ENCODE data around the gene CAMK2B.
A peak's percentile ranks its signal among the peaks of the same experiment; 100 is the strongest.
"Not testable (repeated sequence)": the region's sequence is repeated elsewhere in the genome, so short reads cannot be mapped to it uniquely, and the experiment has no call there.

CAMK2B gene

DNA sequence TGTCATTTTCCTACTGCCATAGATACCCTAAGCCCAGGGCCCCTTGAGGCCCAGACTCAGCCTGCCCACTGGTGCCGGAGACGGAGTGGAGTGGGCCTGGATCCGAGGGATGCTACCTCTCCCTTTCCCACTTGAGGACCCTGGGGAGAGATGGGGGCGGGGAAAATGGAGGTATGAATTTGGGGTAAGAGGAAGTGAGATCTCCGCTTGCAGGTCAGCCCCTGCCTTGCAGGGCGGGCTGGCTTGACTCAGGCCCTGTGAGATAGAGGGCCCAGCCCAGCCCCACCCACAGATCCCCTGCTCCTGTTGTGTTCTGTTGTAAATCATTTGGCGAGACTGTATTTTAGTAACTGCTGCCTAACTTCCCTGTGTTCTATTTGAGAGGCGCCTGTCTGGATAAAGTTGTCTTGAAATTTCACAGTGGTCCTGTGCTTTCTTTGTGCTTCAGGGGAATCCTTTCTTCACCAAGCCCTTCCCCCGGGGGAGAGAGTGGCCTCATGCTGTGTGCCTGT lies 111.5 kb downstream of the CAMK2B start:
- no peak for DNase-seq

DNA sequence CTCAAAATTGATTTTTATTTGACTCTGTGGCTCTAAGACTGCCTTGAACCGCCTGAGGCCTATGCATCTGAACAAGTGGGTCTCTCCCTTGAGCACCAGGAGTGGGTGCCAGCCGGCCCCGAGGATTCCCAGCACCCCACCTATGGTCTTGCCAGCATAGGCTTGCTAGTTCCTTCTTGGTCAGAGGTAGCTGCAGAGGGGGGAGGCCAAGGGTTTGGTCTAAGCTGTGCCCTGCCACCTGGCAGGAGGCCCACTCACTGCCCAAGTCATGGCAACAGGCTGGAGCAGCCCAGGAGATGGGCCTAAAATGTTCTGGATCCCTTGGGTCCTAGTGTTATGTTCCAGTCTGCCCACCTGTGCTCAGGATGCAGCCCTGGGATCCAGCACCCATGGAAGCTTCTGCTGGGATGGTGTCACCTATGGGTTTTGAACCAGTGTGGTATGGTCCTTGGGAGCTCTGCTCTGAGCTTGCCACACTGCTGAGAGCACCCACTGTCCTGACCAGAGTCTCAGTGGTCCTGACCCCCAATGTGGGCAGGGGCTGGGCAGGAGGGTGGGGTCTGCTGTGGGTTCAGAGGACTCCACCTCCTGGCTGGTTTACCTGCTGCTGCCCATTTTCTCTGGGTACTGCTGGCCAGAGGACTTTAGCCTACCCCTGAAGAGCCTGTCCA lies 112.1 kb downstream of the CAMK2B start:
- no peak for DNase-seq

DNA sequence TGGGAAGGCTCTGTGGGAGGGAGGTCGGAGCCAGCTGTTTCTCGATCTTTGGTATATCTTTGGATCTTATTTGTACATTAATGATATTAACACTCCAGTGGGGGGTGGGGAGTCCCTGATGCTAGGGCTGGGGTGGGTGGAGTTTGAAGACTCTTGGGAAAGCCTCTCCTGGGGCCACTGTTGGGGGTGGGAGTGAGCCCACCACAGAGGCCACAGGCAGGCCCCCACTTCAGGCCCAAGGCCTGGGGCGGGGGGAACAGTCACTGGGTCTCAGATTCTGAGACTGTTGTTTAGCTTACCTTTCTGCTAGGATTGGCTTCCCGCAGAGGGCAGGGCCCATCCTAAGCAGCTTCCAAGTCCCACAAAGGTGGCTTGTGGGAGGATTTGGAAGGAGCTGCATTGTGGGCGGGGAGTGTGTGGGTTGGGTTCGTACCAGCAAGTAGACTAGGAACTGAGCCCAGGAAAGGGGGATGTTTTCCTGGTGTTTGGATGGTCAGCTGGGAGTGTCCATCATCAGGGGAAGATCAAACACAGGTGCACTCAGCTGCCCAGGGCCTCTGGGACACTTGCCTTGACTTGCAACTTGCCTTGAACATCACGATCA lies 112.7 kb downstream of the CAMK2B start:
- DNase-seq: no peak

DNA sequence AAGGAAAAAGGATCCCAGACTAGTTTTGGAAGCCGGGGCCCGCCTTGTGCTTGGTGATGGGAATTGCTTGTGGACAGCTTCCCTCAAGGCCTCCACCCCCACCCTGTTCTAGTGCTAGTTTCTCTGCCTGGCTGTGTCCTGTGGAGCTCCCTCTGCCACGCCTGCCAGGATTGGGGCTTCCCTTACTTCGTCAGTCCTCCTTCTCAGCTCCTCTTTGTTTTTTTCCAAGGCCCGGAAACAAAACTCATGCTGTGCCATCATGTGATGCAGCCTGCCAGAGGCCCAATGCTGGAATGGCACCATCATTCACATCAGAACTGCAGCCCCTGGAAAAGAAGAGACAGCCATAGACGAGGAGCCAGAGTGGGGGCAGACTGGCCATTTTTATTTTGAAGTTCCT lies 113.4 kb downstream of the CAMK2B start:
- DNase-seq: no peak

DNA sequence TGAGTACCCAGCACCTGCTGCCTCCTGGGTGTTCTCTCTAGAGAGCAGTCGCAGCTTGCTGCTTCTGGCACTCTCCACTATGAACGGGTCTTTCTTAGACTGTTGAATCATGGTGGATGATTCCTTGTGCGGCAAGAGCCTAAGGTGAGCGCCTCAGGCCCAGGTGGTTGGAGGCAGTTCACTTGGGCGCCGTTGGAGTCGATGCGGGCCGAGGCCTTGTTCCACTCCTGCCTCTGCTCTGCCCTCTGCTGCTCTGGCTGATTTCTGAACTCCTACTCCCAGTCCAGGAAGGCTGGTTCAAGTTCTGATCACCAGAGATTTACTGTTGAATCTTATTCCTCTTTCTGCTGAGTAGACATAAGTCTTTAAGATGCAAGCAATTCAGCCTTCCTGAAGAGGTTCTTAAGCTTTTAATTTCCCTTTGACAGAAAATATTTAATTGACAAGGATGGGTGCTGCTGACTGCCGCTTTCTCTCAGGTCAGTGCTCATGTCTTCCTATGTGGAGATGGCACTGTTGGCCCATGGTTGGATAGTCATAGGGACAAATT lies 114.2 kb downstream of the CAMK2B start:
- DNase-seq: no peak

DNA sequence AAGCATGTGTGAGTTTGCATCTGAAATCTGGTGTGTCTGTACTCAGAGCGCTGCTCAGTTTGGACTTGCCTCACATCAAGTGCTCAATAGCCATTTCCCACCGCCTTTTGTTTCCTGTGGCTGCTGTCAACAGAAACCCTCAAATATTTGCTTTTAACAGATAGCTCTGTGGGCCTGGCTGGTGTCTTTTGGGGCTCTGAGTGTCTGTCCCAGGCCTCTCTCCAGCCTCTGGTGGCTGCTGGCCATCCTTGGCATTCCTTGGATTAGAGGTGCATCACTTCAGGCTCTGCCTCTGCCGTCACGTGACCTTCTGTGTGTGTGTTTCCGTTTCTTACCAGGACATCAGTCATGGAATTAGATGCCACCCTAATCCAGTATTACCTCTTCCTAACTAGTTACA lies 115.3 kb downstream of the CAMK2B start:
- no peak for DNase-seq

DNA sequence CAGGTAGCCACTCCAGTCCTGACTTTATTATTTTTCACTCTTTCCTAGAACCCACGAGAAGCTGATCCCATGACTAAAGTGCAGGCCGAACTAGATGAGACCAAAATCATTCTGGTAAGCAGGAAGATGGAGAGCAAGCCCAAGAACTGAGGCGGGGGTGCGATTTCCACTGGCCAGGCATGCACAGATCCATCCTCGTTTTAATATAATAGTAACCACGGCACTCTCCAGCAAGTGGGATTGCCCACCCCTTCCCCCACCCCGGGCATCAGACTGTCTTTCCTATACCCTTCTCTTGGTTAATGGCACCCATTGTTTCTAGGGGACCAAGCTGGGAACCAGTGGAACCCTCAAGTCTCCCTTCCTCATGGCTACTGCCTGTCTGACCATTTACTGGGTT lies 117.3 kb downstream of the CAMK2B start:
- no peak for DNase-seq

DNA sequence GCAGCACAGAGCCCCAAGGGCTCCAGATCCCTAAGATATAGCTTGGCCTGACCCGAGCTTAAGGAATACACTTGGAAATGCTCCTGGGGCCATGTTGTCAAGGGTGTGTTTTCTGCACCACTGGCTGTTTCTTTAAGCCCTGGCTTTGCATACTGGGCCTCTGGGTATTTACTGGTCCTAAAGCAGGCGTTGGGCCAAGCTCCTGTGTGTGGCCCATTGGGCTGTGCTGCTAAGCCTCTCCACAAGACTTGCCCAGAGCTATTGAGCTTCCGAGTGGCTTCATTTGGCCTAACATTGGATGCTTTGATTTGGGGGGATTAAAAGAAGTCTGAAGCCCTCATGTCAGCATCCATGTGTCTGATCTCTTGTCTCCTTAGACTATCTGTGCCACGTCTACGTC lies 119.4 kb downstream of the CAMK2B start:
- no peak for DNase-seq

DNA sequence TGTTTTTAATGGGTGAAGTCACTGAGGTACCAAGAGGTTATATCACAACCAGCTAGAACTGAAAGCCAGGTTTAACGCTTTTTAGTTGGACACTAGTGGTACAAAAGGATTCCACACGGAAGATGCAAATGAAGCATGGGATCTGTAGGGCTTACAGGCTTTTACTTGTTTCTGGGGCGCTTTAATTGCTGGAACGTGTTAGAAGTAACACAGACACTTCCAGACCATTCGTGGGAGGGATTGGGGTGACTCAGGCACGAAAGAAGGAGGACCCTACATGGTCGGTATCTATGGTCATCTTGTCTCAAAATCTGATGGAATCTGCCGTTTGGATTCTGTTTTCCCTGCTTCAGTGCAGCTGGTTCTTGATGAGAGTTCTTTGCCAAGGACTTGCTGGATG lies 123.6 kb downstream of the CAMK2B start:
- no peak for DNase-seq

DNA sequence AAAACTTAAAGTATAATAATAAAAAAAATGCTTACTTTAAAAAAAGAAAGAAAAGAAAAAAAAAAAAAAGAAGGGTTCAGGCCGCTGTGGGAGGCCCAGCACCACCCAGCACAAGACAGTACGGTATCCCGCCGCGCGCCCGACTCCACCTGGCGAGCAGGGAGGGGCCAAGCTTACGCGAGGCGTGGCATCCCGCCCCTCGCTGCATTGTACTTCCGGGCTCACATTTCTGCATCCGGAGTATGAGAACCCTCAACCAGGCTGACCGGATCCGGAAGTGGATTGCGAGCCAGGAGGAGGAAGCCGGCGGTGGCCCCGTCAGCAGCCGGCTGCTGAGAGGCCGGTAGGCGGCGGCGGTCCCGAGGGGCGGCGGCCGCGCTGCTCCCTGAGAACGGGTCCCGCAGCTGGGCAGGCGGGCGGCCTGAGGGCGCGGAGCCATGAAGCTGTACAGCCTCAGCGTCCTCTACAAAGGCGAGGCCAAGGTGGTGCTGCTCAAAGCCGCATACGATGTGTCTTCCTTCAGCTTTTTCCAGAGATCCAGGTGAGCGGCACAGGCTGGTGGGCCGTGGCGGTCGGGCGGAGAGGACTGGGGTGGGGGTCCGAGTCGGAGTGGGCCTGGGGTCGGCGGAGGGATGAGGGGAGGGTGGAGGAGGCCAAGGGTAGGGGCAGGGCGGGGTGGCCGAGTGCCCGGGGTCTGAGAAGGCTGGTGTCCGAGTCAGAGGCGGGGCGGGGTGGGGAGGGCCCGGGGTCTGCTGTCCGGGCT lies 124.5 kb downstream of the CAMK2B start, which contains the start of gene YKT6:
TSS of gene YKT6 (plus strand) at position 280 of the 763 bp plus-strand sequence. CDS start at position 438, 158 bp downstream.
- DNase-seq: peak; percentile 91 to 94

DNA sequence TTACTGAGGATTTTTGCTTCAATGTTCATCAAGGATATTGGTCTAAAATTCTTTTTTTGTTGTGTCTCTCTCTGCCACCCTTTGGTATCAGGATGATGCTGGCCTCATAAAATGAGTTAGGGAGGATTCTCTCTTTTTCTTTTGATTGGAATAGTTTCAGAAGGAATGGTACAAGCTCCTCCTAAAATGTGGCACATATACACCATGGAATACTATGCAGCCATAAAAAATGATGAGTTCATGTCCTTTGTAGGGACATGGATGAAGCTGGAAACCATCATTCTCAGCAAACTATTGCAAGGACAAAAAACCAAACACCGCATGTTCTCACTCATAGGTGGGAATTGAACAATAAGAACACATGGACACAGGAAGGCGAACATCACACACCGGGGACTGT lies 125.2 kb downstream of the CAMK2B start:
- not testable (repeated sequence) for DNase-seq

DNA sequence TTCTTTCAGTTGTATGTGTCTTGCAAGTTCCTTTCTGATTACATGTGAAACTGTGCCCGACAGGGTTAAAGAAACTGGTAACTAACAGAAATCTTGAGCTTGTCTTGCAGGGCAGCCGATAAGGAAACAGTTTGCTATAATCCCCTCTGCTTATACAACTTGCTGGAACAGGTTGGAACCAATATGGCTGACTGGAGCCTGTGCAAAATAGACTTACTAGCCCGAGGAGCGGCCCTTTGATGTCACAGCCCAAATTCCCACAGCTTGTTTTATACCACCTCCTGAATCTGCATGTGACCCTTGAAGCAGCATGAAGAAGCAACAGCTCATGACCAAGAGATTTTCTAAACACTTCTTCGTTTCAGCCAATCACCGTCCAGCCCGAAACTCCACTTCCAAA lies 127.9 kb downstream of the CAMK2B start:
- DNase-seq: no peak

DNA sequence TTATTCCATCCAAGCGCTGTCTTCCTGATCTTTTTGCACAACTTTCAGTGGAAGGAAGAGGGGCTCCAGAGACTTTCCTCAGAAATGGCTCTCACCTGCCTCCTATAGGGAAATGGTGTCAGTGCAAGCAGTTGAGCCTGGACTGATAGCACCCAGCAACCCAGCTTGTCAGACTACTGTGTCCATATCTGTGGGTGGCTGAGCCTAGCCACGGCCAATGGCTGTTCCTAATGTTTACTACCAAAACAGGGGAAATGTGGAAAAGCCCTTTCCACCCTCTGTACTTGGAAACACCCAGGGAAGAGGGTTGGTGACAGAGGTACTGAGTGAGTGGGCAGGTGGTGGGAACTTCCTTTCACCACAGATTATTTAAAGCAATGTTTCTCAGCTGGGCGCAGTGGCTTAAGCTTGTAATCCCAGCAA lies 128.9 kb downstream of the CAMK2B start:
- DNase-seq: peak; percentile 47 to 61

DNA sequence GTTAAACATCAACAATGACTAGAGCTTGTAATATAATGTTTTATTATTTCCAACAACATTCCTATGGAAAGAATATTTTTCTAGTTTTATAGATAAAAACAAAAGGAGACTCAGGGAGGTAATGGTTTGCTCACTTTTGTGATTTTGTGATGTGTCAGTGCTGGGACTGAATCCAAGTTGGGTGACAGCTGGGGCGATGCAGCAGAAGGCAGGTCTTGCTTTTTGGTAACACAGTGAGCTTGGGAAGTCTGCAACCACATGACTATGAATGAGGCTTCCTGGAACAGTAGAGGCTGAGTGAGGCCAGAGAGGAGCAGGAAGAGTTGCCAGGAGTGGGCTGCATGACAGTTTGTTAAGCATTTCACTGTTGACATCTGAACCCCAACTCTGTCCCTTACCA lies 129.5 kb downstream of the CAMK2B start:
- DNase-seq: no peak

DNA sequence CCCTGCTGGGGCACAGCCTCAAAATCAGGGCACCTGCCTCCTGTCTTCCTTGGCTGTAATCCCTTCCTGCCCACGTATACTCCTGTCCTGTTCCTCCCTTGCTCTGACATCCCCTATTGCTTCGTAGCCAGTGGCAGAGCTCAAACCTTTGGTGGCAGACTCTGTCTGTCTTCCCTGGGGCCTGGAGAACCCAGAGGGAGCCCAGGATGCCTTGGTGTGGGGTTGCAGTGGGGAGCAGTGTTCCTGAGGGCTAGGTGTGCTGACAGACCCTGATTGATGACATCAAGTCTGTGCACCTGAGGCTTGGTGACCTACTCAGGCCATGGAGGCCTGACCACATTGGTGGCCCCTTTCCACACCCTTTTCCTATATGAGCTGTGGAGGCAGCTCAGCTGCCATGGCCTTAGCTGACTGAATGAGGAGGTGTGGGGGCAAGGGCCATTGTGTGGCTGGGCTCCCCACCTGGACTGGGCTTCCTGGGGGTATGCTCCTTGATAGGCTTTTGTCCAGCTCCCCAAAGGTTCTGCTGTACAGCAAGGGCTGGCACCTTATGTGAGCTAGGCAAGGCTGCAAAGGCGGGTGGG lies 130.7 kb downstream of the CAMK2B start:
- DNase-seq: no peak

DNA sequence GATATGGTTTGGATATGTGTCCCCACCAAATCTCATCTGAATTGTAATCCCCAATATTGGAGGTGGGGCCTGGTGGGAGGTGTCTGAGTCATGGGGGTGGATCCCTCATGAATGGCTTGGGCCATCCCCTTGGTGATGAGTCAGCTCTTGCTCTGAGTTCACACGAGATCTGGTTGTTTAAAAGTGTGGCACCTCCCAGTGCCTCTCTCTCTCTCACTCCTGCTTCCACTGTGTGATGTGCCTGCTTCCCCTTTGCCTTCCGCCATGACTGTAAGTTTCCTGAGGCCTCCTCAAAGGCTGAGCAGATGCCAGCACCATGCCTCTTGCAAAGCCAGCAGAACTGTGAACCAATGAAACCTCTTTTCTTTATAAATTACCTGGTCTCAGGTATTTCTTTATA lies 131.3 kb downstream of the CAMK2B start:
- DNase-seq: no peak

DNA sequence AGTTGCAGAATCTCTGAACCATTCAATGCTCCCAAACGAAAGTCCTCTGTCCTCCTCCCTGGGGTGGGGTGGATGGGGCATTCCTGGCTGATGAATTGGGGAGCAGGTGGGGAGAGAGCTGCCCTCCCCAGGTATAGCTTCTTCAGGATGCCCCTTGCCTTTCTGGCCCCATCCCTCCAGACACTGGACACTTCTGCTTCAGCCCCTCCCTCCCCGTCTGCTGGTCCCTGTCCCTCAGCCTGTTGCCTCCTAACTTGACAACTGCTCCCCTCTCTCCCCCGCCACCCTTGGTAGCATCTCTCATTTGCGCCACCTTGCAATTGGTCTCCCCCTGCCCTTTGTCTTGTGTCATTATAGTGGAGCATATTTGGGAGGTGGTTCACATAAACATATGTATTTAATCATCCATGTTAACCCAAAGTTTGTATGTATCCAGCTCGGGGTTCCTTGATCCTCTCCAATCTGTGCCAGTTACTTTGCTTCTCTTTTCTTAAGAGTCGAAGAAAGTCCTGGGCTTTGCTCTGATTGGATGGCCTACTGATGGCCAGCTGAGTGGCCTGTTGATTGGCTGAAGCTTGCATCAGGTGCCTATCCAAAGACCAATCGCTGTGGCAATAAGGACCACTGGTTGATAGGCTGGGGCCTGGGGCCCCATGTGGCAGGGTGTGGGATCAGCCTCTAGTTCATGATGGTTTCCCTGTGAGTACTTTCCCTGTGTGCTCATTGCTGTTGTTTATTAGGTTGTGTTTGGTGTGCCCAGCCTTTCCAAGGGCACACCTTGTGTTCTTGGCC lies 132.2 kb downstream of the CAMK2B start:
- no peak for DNase-seq

DNA sequence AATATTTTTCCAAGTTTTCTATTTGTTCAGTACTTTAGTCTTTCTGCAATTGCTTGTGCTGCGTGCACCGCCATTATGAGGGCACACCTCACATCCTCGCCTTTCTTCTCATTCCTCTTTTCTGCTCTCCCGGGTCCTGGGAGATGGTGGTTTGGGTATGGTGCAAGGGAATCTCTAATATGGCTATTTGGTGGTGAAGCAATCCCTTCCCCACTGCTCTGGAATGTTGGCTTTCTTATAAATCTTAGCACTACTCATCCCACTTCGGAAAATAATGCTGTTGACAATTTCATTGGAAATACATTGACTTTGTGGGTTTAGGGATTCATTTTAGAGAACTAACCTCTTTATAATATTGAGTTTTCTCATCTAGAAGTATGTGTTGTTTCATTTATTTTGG lies 134.2 kb downstream of the CAMK2B start:
- no peak for DNase-seq

DNA sequence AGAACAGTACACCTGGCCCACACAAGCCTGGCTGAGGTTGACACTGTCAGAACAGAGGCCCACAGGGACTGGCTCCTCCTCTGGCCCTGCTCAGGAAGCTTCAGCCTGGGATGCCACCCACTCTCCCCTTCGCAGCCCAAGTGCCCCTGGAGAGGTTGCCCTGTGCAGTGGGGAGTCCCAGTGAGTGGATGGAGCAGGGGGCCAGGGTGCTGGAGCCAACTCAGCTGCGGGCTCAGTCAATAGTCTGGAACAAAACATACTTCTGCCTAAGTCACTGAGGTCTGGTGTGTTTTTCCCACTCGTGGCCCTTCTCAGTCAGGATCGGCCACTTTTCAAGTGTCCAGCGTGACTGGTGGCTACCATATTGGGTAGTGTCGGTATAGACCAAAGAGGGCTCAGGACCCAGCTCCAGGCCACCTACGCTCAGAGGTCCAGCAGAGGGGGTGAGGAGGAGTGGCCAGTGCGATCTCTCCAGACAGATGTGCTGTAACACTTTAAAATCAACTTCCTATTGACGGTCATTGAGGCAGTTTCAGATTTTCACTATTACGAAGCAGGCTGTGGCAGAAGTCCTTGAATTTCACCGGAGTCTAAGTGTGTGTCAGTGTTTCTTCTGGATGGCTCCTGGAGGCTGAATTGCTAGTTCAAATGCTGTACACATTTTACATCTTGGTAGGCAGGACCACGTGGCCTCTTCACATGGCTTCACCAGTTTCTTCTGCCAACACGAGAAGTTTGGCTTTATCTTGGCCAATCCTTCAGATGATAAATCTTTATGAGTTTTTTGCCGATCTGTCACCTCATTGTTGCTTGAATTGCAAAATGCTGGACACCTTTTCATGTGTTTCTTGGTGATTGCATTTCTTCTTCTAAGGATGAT lies 135.2 kb downstream of the CAMK2B start:
- no peak for DNase-seq

DNA sequence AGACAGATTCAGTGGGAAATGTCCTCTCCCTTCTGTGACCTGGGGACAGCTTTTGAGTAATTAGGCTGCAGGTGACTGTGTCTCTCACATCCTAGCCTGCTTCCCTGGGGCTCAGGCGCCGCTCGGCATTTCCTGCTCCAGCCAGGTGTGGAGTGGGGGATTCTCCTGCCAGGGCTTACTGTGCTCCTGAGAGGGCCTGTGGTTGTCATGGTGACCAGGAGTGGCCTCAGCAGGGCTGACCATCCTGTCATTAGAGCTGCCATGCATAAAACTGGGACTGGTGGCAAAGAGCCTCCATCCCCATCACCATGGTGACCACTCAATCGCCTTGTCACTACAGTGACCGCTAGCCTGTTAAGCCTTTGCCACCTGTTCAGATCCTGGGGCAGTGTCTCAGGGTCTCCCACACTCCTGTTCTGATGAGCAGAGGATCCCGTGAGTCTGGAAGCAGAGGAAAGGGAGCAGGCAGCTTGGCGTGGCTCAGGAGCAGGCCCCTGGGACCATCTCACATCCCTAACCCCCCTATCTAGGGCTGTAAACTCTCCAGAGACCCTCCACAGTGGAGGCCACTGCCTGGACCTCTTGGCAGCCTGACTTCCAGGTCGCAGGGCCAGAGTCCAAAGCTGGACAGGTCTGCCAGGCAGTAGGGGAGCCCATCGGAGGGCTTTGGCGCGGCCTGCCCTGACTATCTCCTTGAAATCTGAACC lies 136.0 kb downstream of the CAMK2B start, which contains the start of gene GCK:
TSS of gene GCK (minus strand) at position 154 of the 707 bp plus-strand sequence. CDS start 486 bp downstream, outside the sequence.
- DNase-seq: no peak

Measured in AML-193 (cell line).